K562 (cell line): Measurements from ENCODE around the gene REEP6. TPM values are rescaled to one million over a fixed set of nuclear protein-coding genes. Genes with fewer than 3 reads are reported as not detected.
A peak's percentile ranks its signal among the peaks of the same experiment; 100 is the strongest.

Experiments
- CEBPG ChIP-seq, 3 experiments: fragments of 200-800 bp in 1 of 3; sonication (Bioruptor generic) in 1 of 3; sonication (generic) in 1 of 3; formaldehyde crosslinking in 1 of 3; IDR thresholded peaks in 2 of 3; conservative IDR thresholded peaks in 1 of 3; 2 replicates each; pipeline versions ENCODE4 v1.6.1 to v1.8.0; 2016 to 2022; ENCODE audit warnings: missing compliant biosample characterization in 2 of 3, missing genetic modification characterization in 2 of 3, mild to moderate bottlenecking in 1 of 3, missing genetic modification reagents in 1 of 3
- EGR1 ChIP-seq: fragments of 450-650 bp; conservative IDR thresholded peaks from 2 replicates; pipeline ENCODE4 v1.6.1; 2017; ENCODE audit warnings: mild to moderate bottlenecking
- GATA2 ChIP-seq: sonication (generic); formaldehyde crosslinking; IDR thresholded peaks from 2 replicates; pipeline ENCODE4 v1.4.0; 2020; ENCODE audit warnings: mild to moderate bottlenecking, missing genetic modification reagents
- GMEB1 ChIP-seq: fragments of 250-450 bp; sonication (Bioruptor Pico); IDR thresholded peaks from 2 replicates; pipeline ENCODE4 v1.4.0; 2020; ENCODE audit warnings: mild to moderate bottlenecking
- MYBL2 ChIP-seq, 2 experiments: fragments of 450-650 bp in 1 of 2; sonication (generic) in 1 of 2; formaldehyde crosslinking in 1 of 2; IDR thresholded peaks; 2 replicates each; pipeline versions ENCODE4 v1.6.1 to v1.8.1; 2017 to 2022; ENCODE audit warnings: borderline replicate concordance in 1 of 2, inconsistent platforms in 1 of 2, low read depth in 1 of 2, mild to moderate bottlenecking in 1 of 2, missing genetic modification reagents in 1 of 2, moderate library complexity in 1 of 2
- NFE2 ChIP-seq: IDR thresholded peaks from 2 replicates; pipeline ENCODE4 v1.6.1; 2014; ENCODE audit warnings: antibody characterized with exemption, low read depth
- POLR2AphosphoS2 ChIP-seq: IDR thresholded peaks from 2 replicates; pipeline ENCODE4 v1.6.1; 2012; ENCODE audit warnings: low read length, improper control_type of control experiment
- RB1 ChIP-seq: fragments of 450-650 bp; IDR thresholded peaks from 2 replicates; pipeline ENCODE4 v1.6.1; 2017; ENCODE audit warnings: low read depth, mild to moderate bottlenecking
- SIN3A ChIP-seq, 2 experiments: fragments of 150-350 bp in 1 of 2; IDR thresholded peaks; 2 replicates each; pipeline ENCODE4 v1.6.1; 2011 to 2016; ENCODE audit warnings: borderline replicate concordance in 2 of 2, low read depth in 2 of 2, low read length in 2 of 2, mild to moderate bottlenecking in 2 of 2, moderate library complexity in 2 of 2; ENCODE audit not compliant: control insufficient read depth in 1 of 2
- WHSC1 ChIP-seq: IDR thresholded peaks from one replicate; pipeline ENCODE4 v1.6.1; 2012; ENCODE audit warnings: low read length, control low read depth, inconsistent platforms
- XRCC4 ChIP-seq: IDR thresholded peaks from one replicate; pipeline ENCODE4 v1.6.1; 2011; ENCODE audit not compliant: insufficient read depth, insufficient read length; ENCODE audit errors: extremely low read depth
- ZNF134 ChIP-seq: fragments of 250-450 bp; sonication (Bioruptor Pico); conservative IDR thresholded peaks from 2 replicates; pipeline ENCODE4 v1.4.0; 2020
- ZNF316 ChIP-seq: fragments of 450-650 bp; IDR thresholded peaks from 2 replicates; pipeline ENCODE4 v1.6.1; 2016
- ZNF512 ChIP-seq: IDR thresholded peaks from 2 replicates; pipeline ENCODE4 v1.6.1; 2016; ENCODE audit warnings: missing genetic modification characterization, missing compliant biosample characterization
- polyA plus RNA-seq, 8 experiments: library from polyadenylated mRNA; depleted of rRNA in 4 of 8; stranded (reverse) in 5 of 8; unstranded in 3 of 8; fragments of >200 nt; fragmentation: Nextera tagmentation in 2 of 8; fragmentation: Illumina TruSeq in 1 of 8; extraction: Ambion mirVana in 2 of 8; extraction: Trizol in 1 of 8; gene quantifications; 2 replicates each; pipeline versions ENCODE4 v1.2.1 to v1.2.3, GENCODE V29; 2011 to 2014; ENCODE audit warnings: inconsistent platforms in 1 of 8, missing spikeins in 1 of 8
- total RNA-seq, 7 experiments: library from RNA; depleted of rRNA in 6 of 7; stranded (reverse); fragments of >200 nt in 6 of 7; fragmentation: Illumina TruSeq in 2 of 7; extraction: Trizol in 2 of 7; gene quantifications; 2 replicates each; pipeline versions ENCODE4 v1.2.1 to v1.2.3, GENCODE V29; 2011 to 2021; ENCODE audit warnings: low replicate concordance in 1 of 7
- TF ChIP-seq, protein P1 (sequence below): fragments of 450-650 bp; IDR thresholded peaks from 2 replicates; pipeline ENCODE4 v1.6.1; 2016; ENCODE audit warnings: low read depth

Gene REEP6
- total and polyA plus RNA-seq, 9 of the 15 experiments (the other 6 are each of a cell fraction or from before 2014, with no cell fraction given), result 1.2 to 64.2 (median 12.7) TPM

DNA sequence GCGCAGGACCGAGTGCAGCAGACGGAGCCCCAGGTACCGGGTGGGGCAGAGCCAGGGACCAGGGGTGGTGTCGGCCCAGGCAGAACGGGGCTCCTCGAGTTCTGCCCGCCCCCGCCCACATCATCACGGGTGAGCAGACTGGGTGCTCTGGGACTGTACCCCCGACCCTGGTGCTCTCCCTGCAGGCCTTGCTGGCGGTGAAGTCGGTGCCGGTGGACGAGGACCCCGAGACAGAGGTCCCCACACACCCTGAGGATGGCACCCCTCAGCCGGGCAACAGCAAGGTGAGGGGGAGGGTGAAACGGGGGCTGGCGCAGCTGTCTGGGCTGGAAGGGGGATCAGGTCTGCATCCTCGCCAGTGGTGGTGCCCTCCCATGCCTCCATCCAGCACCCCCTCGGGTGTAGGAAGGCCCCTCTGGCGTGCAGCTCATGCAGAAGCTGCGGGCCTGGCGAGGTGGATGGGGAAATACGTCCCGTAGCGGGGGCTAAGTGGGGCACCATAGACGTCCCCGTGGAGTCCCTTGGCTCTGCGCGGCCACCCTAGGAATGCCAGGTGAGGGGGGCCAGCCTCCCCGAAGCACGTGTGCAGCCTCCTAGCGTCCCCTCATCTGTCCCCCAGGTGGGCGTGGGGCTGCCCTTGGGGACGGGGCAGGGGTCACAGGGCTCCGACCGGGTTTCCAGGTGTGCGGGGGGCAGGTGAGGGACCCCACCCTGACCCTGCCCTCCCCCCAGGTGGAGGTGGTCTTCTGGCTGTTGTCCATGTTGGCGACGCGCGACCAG is 34.7 kb upstream of the REEP6 start (continued):
- TF ChIP-seq MYBL2 (IDR thresholded peaks at IDR 0.05; ENCODE audit: low read depth) (no peak), MYBL2 (CRISPR knock-in tag; IDR thresholded peaks at IDR 0.05; ENCODE audit: borderline replicate concordance) (0 out of 2 replicates have a peak, but pooled peaks have one; percentile 29), GATA2 (no peak), POLR2AphosphoS2 (peak; percentile 25; the same call in 1 of the 2 replicates), SIN3A (IDR thresholded peaks at IDR 0.05; ENCODE audit: borderline replicate concordance in 2 of 2, control insufficient read depth in 1 of 2, low read depth in 2 of 2, low read length in 2 of 2) (0 out of 4 replicates have a peak, but pooled peaks of 1 of the 2 experiments have one; percentile 56), GMEB1 (CRISPR knock-in tag) (no peak), RB1 (0 out of 2 replicates have a peak, but pooled peaks have one; percentile 31), NFE2 (no peak), EGR1 (peak; percentile 62), CEBPG (CRISPR knock-in tag; IDR thresholded peaks at IDR 0.05) (no peak), CEBPG (tag; conservative IDR thresholded peaks at IDR 0.05 in 1 of 2, IDR thresholded peaks at IDR 0.05 in 1 of 2) (no peak), ZNF316 (no peak), ZNF134 (CRISPR knock-in tag) (no peak), XRCC4 (no peak), WHSC1 (no peak), ZNF512 (tag) (no peak)
- TF ChIP-seq, protein P1, sequence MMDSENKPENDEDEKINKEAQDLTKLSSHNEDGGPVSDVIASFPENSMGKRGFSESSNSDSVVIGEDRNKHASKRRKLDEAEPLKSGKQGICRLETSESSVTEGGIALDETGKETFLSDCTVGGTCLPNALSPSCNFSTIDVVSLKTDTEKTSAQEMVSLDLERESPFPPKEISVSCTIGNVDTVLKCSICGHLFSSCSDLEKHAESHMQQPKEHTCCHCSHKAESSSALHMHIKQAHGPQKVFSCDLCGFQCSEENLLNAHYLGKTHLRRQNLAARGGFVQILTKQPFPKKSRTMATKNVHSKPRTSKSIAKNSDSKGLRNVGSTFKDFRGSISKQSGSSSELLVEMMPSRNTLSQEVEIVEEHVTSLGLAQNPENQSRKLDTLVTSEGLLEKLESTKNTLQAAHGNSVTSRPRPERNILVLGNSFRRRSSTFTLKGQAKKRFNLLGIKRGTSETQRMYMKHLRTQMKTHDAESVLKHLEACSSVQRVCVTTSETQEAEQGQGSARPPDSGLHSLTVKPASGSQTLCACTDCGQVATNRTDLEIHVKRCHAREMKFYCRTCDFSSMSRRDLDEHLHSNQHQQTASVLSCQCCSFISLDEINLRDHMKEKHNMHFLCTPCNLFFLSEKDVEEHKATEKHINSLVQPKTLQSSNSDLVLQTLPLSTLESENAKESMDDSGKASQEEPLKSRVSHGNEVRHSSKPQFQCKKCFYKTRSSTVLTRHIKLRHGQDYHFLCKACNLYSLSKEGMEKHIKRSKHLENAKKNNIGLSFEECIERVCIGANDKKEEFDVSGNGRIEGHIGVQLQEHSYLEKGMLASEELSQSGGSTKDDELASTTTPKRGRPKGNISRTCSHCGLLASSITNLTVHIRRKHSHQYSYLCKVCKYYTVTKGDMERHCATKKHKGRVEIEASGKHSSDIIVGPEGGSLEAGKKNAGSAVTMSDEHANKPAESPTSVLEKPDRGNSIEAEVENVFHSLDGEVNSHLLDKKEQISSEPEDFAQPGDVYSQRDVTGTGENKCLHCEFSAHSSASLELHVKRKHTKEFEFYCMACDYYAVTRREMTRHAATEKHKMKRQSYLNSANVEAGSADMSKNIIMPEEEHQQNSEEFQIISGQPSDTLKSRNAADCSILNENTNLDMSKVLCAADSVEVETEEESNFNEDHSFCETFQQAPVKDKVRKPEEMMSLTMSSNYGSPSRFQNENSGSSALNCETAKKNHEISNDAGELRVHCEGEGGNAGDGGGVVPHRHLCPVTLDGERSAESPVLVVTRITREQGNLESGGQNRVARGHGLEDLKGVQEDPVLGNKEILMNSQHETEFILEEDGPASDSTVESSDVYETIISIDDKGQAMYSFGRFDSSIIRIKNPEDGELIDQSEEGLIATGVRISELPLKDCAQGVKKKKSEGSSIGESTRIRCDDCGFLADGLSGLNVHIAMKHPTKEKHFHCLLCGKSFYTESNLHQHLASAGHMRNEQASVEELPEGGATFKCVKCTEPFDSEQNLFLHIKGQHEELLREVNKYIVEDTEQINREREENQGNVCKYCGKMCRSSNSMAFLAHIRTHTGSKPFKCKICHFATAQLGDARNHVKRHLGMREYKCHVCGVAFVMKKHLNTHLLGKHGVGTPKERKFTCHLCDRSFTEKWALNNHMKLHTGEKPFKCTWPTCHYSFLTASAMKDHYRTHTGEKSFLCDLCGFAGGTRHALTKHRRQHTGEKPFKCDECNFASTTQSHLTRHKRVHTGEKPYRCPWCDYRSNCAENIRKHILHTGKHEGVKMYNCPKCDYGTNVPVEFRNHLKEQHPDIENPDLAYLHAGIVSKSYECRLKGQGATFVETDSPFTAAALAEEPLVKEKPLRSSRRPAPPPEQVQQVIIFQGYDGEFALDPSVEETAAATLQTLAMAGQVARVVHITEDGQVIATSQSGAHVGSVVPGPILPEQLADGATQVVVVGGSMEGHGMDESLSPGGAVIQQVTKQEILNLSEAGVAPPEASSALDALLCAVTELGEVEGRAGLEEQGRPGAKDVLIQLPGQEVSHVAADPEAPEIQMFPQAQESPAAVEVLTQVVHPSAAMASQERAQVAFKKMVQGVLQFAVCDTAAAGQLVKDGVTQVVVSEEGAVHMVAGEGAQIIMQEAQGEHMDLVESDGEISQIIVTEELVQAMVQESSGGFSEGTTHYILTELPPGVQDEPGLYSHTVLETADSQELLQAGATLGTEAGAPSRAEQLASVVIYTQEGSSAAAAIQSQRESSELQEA, result no peak
